ENCODE measurements around the gene KCNJ6. TPM values are rescaled to one million over a fixed set of nuclear protein-coding genes. Genes with fewer than 3 reads are reported as not detected.
A peak's percentile ranks its signal among the peaks of the same experiment; 100 is the strongest.

Gene KCNJ6
- total and polyA plus RNA-seq, 9 of the 15 experiments (the other 6 are each of a cell fraction or from before 2014, with no cell fraction given), result 0.06 to 0.21 (median 0.13) TPM; not detected in 1

- ChIA-PET CTCF (ENCODE audit: low intra/inter-chr PET ratio) (no interaction called here), POLR2A (no interaction called here)
- intact Hi-C loops (cut with micrococcal nuclease), result no loop called here
- H2AFZ ChIP-seq (ENCODE audit: low read depth, low read length), result no peak overlapping the region
- H3K9ac ChIP-seq (ENCODE audit: insufficient read depth in 1 of 2, low read depth in 2 of 2, low read length in 2 of 2), result no peak overlapping the region
- BruUV-seq (replicated peaks), result no TSS peak
- FAIRE-seq (no peak), DNase-seq (ENCODE audit: extremely low read depth in 1 of 4, low spot score in 3 of 4) (no peak), ATAC-seq (no peak)
- H3K9me3 ChIP-seq (replicated peaks; ENCODE audit: control insufficient read depth, insufficient read depth, low read depth, low read length), result no peaks in the 10 kb centered on the region
- no peaks in the 10 kb centered on the region for H3K9me1 ChIP-seq (ENCODE audit: control insufficient read depth, insufficient read depth, low read length)
- WGBS (ENCODE audit: insufficient coverage, low coverage, missing lambda C conversion rate), result 4% methylated on average over 6 of the region's 6 CpGs
- H4K20me1 ChIP-seq (replicated peaks; ENCODE audit: control insufficient read depth, insufficient read depth, low read length), result no peaks in the 10 kb centered on the region
- H3K4me3 ChIP-seq, result no peak overlapping the region
- H3K4me2 ChIP-seq (ENCODE audit: insufficient read depth, low read length), result no peak overlapping the region
- peak; percentile 44 for TF ChIP-seq RFX1 (IDR thresholded peaks at IDR 0.05)
- no peak for TF ChIP-seq STAT5B (CRISPR knock-in tag; IDR thresholded peaks at IDR 0.05)
- no peaks in the 10 kb centered on the region for H3K36me3 ChIP-seq (ENCODE audit: control insufficient read depth, insufficient read depth, low read length)
- no peak overlapping the region for H3K27ac ChIP-seq (ENCODE audit: extremely low read depth, low read depth, low read length)
- H3K4me1 ChIP-seq (replicated peaks in 1 of 2; ENCODE audit: control insufficient read depth in 2 of 2, insufficient read depth in 2 of 2, low read length in 2 of 2), result no peaks in the 10 kb centered on the region; a peak in 1 of 5 replicates
- peaks cover 33 to 41% of the 10 kb centered on the region in 2 experiments for H3K27me3 ChIP-seq (ENCODE audit: control insufficient read depth in 2 of 2, insufficient read depth in 2 of 2, low read length in 2 of 2)
- in situ Hi-C loops (cut with MboI), result no loop called here
- H3K79me2 ChIP-seq (ENCODE audit: control insufficient read depth, insufficient read depth, low read length), result no peaks in the 10 kb centered on the region
Observed at GRCh38 chr21:37615962-37616361, 300.3 kb downstream of the KCNJ6 start.

- Histone ChIP-seq H4K20me1 (replicated peaks; ENCODE audit: control insufficient read depth, insufficient read depth, low read length) (no peaks in the 10 kb centered on the region), H3K4me1 (replicated peaks in 1 of 2; ENCODE audit: control insufficient read depth in 2 of 2, insufficient read depth in 2 of 2, low read length in 2 of 2) (no peaks in the 10 kb centered on the region; a peak in 1 of 5 replicates), H3K9ac (ENCODE audit: insufficient read depth in 1 of 2, low read depth in 2 of 2, low read length in 2 of 2) (no peak overlapping the region), H3K36me3 (ENCODE audit: control insufficient read depth, insufficient read depth, low read length) (no peaks in the 10 kb centered on the region), H2AFZ (ENCODE audit: low read depth, low read length) (no peak overlapping the region), H3K79me2 (ENCODE audit: control insufficient read depth, insufficient read depth, low read length) (no peaks in the 10 kb centered on the region), H3K9me1 (ENCODE audit: control insufficient read depth, insufficient read depth, low read length) (no peaks in the 10 kb centered on the region), H3K4me3 (no peak overlapping the region), H3K4me2 (ENCODE audit: insufficient read depth, low read length) (no peak overlapping the region), H3K27me3 (ENCODE audit: control insufficient read depth in 2 of 2, insufficient read depth in 2 of 2, low read length in 2 of 2) (peaks cover 29 to 44% of the 10 kb centered on the region in 2 experiments), H3K27ac (ENCODE audit: extremely low read depth, low read depth, low read length) (no peak overlapping the region), H3K9me3 (replicated peaks; ENCODE audit: control insufficient read depth, insufficient read depth, low read depth, low read length) (no peaks in the 10 kb centered on the region)
- intact Hi-C loops (cut with micrococcal nuclease), result no loop called here
- TF ChIP-seq PKNOX1 (IDR thresholded peaks at IDR 0.05) (0 out of 2 replicates have a peak, but pooled peaks have one; percentile 13), HBP1 (CRISPR knock-in tag; IDR thresholded peaks at IDR 0.05) (peak; percentile 29; the same call in 1 of the 2 replicates), TSHZ1 (CRISPR knock-in tag; IDR thresholded peaks at IDR 0.05) (no peak)
- in situ Hi-C loops (cut with MboI), result no loop called here
- FAIRE-seq (no peak), DNase-seq (ENCODE audit: extremely low read depth in 1 of 4, low spot score in 3 of 4) (no peak), ATAC-seq (no peak)
- CTCF ChIA-PET (ENCODE audit: low intra/inter-chr PET ratio), result no interaction called here
- POLR2A ChIA-PET, result interaction anchor here (0.6 to 1.1 kb wide), 5 partner anchors 10 to 51 kb away, joined by 3 to 4 read pairs (median 3); no protein-coding TSS in a partner anchor
- 32% methylated on average over 11 of the region's 11 CpGs for WGBS (ENCODE audit: insufficient coverage, low coverage, missing lambda C conversion rate)
- BruUV-seq (replicated peaks), result no TSS peak
Observed at GRCh38 chr21:37614351-37614875, 301.8 kb downstream of the KCNJ6 start.

Measured in K562 (cell line).